IPS DF 19.7 (cell line): ENCODE results near the gene NAALADL2.
"Not testable (repeated sequence)": the region's sequence is repeated elsewhere in the genome, so short reads cannot be mapped to it uniquely, and the experiment has no call there.

Source experiments
- DNase-seq: peaks from one replicate; pipeline ENCODE4 v3.0.0-alpha.2; 2013; ENCODE audit warnings: low read depth, low spot score

The NAALADL2 gene

DNA sequence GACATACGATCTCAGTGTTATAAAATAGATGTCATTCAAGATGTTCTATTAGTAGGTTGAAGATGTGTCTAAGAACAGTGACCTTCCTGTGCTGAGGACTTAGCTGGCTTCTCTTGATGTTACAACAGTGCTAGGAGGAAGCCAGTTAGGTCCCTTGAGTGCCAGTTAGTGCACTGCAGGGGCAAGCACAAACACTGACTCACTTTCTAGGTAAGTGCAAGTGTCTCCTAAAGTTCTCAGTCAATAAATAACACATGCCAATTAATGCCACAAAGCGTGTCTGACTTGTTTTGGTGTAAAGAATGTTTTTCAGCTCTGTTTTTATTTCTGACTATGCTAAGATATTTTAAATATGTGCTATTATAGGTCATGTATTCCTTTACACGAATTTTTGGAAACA is 211.8 kb downstream of the NAALADL2 start:
- no peak for DNase-seq

DNA sequence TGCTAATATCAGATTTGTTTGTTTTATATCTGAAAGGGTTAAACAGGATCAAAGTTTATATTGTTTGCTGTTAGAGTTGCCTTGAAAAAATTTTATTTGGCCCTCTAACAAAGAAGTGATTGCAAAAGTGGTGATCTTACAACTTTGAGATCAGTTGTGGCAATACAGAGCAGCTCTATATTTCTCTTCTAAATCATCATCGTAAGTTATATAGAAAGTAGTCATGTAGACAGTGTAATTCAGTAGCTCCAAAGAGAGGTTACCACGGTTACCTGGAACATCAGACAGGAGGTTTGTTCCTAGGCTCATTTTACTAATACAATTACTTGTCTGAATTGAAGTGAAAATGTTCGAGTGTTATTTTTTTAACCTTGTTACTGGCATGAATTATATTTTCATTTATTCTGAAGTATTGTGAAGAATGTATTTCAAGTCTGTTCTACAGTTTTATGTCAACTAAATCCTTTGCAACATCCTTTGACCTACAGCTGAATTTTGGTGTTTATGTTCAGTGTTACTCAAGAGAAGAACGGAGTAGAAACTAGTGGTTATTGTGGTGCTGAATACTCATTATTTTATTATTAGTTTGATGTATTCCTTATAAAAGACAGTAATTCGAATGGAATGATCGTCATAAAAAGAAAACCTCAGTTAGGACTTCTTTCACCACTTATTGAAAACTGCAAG is 214.2 kb downstream of the NAALADL2 start:
- DNase-seq = no peak

DNA sequence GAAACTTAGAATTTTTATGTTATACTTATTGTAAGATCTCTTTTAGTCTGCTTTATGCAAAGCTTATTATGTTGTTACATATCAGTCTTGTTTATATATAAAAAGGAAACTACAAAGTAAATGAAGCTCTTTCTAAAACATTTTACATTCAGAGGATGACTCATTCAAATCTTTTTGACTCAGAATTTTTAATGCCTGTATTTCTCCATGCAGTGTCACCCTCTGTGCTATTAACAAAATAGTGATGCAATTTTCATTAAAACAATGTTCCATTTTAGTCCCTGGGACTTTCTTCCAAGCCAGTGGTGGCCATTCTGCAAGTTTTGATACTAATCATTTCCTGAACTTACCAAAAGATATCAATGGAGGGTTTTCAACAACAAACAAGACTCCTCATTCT is 216.1 kb downstream of the NAALADL2 start:
- DNase-seq = no peak

DNA sequence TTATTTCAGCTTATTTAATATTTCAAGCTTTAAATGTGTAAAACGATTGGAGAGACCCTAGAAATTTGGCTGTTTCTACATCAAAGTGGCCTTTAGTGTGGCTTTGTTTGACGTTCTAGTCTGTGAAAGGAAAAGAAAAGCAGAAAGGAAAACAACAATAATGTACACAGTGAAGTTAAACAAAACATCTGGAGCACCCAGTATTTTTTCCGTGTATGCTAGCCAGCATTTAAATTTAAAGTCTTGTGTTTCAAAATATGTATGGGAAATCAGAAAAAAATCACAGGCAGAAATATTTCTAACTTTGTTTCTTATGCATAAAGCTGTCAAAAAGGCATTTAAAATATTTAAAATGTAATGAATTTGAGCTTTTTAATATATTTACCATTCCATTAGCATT is 218.1 kb downstream of the NAALADL2 start:
- DNase-seq = no peak

DNA sequence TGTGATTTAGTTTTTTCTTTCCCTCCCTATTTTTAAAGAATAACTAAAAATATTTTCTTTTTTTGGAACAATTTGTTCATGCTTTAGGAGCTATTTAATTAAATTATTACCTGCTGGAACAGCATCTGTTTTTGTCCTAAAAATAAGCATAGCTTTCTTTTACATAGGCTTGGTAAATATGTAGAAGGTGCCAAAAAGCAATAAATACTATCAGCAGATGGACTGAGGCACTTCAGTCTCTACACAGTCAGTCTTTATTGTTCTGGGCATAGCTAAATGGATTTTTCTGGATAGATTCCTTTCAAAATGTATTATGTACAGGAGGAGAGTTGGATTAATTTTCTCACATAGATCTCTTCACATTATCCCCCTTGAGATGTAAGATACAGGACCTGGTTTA is 223.5 kb downstream of the NAALADL2 start:
- no peak for DNase-seq

DNA sequence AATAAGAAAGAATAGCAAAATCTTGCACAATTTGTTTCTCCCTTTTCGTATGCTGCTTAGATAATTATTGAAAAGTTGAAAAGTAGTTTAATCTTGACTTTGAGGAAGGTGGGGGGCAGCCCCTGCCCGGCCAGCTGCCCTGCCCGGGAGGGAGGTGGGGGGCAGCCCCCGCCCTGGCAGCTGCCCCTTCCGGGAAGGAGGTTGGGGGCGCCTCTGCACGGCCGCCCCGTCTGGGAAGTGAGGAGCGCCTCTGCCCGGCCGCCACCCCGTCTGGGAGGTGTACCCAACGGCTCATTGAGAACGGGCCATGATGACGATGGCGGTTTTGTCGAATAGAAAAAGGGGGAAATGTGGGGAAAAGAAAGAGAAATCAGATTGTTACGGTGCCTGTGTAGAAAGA is 228.0 kb downstream of the NAALADL2 start:
- DNase-seq = not testable (repeated sequence)

DNA sequence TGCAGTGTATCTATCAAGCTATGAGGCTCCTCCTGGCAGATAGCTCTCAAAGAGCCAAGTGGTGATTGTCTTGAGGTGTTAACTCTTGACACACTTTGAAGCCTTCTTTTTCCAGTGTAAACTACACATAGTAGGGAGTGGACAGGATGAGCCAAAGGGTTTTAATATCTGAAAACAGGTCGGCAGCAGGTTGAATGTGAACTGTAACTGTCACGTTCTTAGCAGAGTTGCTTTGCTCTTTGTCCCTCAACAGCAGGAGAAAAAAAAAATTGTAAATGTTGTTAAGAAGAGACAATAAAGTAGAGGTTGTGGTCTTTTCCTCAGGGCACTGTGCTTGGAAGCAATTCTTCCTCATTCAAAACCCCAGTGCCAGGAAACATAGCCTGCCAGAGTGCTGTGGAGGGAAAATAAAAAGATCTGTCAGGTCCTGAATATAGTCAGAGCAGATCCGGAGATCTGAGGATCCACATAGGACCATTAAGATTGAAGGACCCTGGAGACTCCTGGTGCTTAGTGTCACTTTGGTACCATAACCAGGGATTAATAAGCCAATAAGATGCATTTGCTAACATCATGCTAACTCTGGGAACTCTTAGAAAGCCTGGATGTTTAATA is 229.7 kb downstream of the NAALADL2 start:
- no peak for DNase-seq

DNA sequence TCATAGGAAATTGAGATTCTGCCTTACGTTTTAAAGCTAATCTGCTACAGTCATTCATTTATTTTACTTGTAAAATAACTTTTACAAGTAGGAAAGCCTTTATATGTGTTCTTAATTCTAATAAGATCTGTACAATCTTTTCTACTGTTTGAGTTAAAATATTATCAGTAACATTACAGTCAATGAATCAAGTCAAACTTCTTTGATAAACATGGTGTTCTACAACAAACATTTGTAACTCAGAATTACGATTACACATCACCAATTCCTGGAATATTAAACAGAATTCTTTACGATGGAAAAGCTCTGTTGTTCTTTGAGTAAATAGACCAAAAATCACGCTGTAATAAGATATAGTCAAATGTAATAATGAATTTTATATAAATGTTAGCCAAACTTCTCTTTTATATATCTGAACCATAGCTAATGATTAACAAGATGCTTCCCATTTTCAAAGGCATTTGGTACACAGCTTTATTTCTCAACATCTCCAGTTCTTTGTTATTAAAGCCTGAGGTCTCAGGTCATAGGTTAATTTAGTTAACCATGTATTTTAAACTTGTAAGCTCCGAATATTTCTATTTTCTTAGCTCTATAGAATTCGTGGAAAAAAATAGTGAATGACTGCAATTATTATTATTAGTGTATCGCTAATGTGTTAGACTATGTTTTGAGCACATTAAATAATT is 232.4 kb downstream of the NAALADL2 start:
- no peak for DNase-seq

DNA sequence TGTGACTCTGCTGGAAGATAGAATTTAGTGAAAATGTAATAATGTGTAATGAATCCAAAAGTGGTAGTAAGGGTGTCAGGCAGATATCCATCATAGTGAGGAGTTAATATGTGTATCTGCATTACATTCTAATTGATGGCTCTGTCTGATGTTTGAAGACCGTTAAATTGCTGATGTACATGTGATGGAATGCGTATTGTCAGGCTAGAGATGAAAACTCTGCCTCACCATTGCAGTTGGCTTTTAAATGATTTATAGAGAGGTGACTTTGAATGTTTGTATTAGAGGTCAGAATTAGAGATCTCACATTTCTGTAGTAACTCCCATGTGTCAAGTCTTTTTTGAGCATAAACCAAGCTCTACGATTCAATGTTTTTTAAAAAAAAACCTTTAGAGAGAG is 234.6 kb downstream of the NAALADL2 start:
- no peak for DNase-seq

DNA sequence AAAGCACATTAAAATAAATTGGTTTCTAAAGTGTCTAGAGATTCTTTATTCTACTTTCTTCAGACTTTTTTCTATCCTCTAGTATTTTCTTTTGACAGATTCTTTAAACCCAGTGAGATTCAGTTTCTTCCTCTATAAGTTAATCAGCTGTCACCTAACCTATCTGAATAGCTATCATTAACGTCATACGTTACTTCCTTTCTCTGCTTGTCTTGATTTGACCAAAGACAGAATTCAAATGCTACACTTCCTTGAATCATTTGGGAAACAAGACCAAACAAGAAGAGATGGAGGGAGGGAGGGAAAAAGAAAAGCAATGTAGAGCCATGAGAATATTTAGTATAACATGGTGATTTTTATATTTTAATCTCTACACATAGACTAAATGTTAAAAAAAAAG is 235.2 kb downstream of the NAALADL2 start:
- DNase-seq = no peak

DNA sequence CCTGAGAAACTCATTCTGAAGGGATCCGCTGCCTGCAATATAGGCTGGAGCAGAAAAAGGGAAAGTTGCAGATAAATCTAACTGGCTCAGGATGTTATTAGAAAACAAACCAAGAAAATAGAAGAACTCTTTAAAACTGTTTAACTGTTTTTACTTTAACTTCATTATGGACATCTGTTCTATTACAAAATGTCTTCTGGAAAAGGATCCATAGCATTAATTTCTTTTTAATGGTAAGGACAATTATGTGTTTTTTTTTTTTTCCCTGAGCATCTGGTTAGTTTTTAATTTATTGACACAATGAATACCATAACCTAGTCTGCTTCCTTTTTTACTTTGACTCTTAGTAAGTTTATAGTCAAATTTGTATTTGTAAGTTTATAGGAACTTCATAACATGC is 239.5 kb downstream of the NAALADL2 start:
- DNase-seq = no peak

DNA sequence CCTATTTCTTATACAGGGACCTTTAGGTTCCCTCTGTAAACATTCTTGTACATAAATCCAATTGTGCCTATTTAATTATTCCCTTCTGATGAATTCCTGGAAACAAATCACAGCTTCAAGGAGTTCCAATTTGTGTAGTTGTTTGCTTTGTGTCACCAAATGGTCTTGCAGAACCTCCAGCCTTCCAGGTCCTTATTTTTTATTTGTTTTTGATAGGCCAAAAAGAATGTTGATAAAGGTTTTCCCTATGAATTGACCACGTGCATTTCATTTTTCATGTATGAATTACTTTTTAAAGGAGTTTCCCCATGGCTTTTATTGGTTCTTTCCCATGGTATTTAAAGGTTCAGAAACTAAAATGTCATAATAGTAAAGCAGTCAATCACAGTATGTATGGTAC is 243.0 kb downstream of the NAALADL2 start:
- DNase-seq = no peak

DNA sequence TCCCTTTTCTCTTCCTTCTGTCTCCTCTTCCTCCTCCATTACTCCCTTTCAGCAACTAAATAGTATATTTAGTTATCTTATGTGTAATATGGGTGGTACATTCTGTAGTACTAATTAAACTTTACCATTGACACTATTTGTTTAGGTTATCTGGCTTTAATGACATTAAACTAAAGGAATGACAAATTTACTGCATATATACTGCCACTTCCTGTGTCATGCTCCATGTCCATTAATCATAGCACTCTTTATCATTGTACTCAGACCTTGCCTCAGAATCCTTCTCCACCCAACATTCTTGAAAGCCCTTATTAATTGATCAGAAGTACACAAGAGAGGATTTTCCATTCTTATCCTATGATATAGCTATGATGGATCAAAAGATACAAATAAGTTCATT is 244.2 kb downstream of the NAALADL2 start:
- no peak for DNase-seq

DNA sequence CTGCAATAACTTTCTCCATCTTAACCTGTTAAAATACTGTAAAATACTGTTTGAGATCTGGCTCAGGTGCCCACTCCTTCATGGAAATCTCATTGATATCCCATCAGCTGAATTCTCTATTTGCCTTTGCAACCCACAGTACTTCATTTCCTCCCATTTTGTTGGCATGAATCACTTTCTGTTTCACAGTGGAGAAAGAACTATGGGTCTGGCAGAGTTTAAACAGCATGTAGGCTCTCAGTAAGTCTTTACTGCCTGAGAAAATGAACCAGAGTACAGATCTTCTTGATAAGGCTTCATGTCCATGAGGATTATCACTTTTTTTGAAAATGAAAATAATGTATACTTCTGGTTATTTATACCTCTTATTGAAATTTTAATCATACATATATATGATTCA is 245.9 kb downstream of the NAALADL2 start:
- no peak for DNase-seq

DNA sequence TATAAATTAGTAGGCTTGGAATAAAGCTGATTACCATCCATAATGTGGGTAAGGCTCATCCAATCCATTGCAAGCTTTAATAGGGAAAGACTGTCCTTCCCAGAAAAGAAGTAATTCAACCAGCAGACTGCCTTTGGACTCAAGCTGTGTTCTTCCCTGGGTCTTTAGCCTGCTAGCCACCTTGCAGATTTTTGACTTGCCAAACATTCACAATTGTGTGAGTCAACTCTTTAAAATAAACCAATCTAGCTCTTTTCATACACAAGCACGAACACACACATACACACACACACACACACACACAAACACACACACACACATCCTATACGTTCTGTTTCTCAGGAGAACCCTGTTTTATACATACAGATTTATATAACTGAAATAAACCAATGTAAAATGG is 248.1 kb downstream of the NAALADL2 start:
- no peak for DNase-seq

DNA sequence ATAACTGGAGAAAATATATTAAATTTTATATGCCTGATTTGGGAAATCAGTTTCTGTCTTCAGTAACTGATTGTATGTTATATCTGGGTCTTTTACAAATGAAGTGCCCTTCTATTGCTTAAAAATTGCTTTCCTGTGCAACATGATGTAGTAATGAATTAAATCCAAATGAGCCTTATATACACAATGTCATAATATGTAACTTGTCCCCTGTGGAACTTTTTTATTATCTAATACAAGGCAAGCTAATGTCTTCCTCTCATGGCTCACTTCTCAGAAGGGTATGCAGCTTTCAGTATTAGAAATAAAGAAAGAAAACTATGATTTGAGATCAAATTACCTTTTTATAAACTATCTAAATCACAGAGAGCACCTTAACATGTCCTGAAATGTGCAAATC is 248.9 kb downstream of the NAALADL2 start:
- no peak for DNase-seq

DNA sequence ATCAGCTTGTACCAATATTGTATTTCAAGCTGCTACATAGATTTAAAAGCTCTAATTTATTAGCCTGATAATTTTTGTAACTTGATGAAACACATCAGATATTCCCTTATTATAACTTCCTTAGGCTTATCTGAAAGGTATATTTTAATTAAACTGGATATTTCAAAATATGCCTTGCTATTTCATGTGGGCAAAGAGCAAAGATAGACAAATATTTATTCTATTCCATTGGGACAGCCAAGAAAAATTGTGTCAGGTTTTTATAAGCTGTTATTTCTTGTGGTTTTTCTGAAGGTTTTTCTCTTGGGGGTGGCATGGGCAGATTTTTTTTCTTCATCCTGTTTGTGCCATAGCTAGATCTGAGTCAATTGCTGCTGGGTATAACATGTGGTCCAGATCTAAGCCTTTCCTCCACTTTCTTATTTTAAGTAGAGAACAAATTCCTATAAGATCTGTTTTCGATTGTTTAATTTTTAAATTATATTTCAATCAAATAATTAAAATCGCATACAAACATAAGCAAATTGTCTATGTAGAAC is 249.5 kb downstream of the NAALADL2 start:
- no peak for DNase-seq

DNA sequence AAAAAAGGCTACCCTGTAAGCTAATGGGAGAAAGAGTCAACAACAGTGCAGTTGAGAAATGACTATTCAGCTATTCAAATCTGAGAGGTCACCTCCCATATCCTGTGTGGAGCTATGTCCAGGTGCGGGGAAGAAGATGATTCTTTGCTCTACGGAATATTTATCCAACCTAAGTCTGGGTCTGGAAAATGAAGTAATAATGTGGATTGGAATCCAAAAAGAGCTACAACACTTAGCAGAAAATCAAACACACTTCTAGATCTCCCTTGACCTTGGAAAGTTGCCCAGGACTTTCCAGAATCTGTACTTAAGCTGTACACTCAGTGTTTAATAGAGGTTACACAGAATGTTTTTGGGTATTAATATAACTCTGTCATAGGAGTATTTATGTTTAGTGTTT is 251.9 kb downstream of the NAALADL2 start:
- no peak for DNase-seq

DNA sequence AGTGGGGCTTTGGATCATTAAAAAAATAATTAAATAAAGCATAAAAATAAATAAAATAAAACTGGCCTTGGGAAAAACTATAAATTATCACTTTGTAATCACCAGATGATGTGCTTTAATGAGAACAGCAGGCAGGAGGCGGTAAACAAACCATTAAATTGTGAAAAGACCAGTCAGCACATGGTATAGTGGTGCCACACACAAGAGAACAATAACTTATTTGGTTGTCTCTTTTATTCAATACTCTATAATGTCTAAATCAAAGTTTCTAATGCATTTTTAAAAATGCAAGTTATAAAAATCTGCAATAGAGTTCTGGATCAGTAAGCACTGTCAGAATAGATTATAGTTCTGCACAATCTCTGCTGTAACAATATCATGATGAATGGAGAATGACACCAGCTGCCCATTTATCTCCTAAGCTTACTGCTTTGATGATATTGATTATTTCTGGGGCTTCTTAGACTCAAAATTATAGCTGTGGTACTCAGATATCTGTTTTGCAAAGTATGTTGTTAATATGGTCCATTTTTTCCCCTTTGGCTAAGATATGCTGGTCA is 259.3 kb downstream of the NAALADL2 start:
- no peak for DNase-seq

DNA sequence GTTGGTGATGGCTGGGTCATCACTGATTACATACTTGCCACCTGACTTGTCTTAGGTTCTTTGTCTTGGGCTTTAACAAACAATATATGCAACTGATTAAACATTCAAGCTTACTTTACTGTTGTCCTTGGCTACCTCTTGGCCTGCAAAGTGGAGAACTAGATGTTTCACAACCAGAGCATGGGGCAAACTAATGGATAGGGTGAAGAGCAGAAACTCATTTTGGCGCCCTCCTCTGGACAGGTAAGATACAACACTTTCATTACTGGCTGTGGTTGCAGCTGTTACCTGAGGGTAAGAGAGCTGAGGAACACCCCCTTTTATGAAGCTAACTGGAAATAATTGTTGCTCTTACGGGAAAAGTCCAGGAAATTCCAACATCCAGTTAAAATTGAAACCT is 262.1 kb downstream of the NAALADL2 start:
- peak; percentile 17 for DNase-seq

DNA sequence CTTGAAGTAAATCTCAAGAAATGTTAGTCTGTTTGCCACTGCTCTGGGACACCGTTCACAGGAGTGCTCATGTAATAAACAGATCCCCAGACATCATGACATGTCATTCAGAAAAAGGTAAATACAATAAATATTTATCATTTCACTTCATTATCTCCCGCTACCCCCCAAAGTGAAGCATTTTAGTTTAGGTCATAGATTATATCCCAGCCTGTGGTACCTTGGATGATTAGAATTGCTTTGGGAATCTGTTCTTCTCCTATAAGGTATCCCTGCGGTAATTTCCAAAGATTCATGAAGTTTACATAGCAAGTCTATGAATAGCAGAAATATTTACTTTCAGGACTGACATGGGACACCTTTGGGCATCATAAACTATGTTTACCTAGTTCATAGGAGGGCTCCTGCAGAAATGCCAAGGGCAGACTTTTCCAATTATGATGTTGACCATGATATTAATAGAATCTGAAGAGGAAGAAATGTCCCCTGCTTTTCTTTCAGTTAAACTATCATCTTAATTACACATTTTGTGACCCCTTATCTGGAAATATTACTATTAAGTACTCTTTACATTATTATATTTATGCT is 268.0 kb downstream of the NAALADL2 start:
- no peak for DNase-seq

DNA sequence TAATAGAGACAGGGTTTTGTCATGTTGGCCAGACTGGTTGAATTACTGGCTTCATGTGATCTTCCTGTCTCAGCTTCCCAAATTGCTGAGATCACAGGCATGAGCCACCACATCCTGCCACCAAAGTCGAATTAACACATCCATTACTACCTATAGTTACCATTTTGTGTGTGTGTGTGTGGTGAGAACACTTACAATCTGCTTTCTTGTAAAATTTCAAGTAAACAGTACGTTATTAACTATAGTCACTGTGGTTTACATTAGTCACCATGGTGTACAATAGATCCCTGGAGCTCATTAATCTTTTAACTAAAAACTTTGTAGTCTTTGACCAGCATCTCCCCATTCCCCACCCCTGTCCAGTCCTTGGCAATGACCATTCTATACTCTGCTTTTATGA is 270.0 kb downstream of the NAALADL2 start:
- no peak for DNase-seq
